ENCODE measurements around the gene CNNM1.

CNNM1 gene

GRCh38 chr10:99340650-99341049, 11.5 kb downstream of the CNNM1 start:
- DNase-seq (ENCODE audit: low read depth): no peak
- no peak overlapping the region for H3K4me3 ChIP-seq (ENCODE audit: low read depth, low read length)
- TF ChIP-seq CTCF (IDR thresholded peaks at IDR 0.05; ENCODE audit: low read depth, low read length, missing control alignments): no peak
- in situ Hi-C loops (cut with HindIII; ENCODE audit: low sequenced_read_pairs): no loop called here

GRCh38 chr10:99341248-99341647, 12.1 kb downstream of the CNNM1 start:
- TF ChIP-seq CTCF (IDR thresholded peaks at IDR 0.05; ENCODE audit: low read depth, low read length, missing control alignments): no peak
- in situ Hi-C loops (cut with HindIII; ENCODE audit: low sequenced_read_pairs): no loop called here
- no peak overlapping the region for H3K4me3 ChIP-seq (ENCODE audit: low read depth, low read length)
- no peak for DNase-seq (ENCODE audit: low read depth)

- TF ChIP-seq CTCF (IDR thresholded peaks at IDR 0.05; ENCODE audit: low read depth, low read length, missing control alignments): no peak
- no peak overlapping the region for H3K4me3 ChIP-seq (ENCODE audit: low read depth, low read length)
- peak; percentile 62 for DNase-seq (ENCODE audit: low read depth)
- in situ Hi-C loops (cut with HindIII; ENCODE audit: low sequenced_read_pairs): no loop called here
These were observed 12.8 kb downstream of the CNNM1 start for GRCh38 chr10:99341860-99342490.

GRCh38 chr10:99343262-99343661, 14.1 kb downstream of the CNNM1 start:
- DNase-seq (ENCODE audit: low read depth): no peak
- TF ChIP-seq CTCF (IDR thresholded peaks at IDR 0.05; ENCODE audit: low read depth, low read length, missing control alignments): no peak
- no peak overlapping the region for H3K4me3 ChIP-seq (ENCODE audit: low read depth, low read length)
- in situ Hi-C loops (cut with HindIII; ENCODE audit: low sequenced_read_pairs): no loop called here

GRCh38 chr10:99344715-99345114, 15.6 kb downstream of the CNNM1 start:
- TF ChIP-seq CTCF (IDR thresholded peaks at IDR 0.05; ENCODE audit: low read depth, low read length, missing control alignments): no peak
- no peak overlapping the region for H3K4me3 ChIP-seq (ENCODE audit: low read depth, low read length)
- no peak for DNase-seq (ENCODE audit: low read depth)
- in situ Hi-C loops (cut with HindIII; ENCODE audit: low sequenced_read_pairs): no loop called here

- TF ChIP-seq CTCF (IDR thresholded peaks at IDR 0.05; ENCODE audit: low read depth, low read length, missing control alignments): no peak
- DNase-seq (ENCODE audit: low read depth): peak; percentile 62
- no peak overlapping the region for H3K4me3 ChIP-seq (ENCODE audit: low read depth, low read length)
- in situ Hi-C loops (cut with HindIII; ENCODE audit: low sequenced_read_pairs): no loop called here
These were observed 16.2 kb downstream of the CNNM1 start for GRCh38 chr10:99345350-99345749.
